ENCODE data around the gene JMJD6. TPM values are rescaled to one million over a fixed set of nuclear protein-coding genes. Genes with fewer than 3 reads are reported as not detected.

The JMJD6 gene
- total and polyA plus RNA-seq, 2 experiments from 2014 or later: 11.4 to 12.8 TPM

DNA sequence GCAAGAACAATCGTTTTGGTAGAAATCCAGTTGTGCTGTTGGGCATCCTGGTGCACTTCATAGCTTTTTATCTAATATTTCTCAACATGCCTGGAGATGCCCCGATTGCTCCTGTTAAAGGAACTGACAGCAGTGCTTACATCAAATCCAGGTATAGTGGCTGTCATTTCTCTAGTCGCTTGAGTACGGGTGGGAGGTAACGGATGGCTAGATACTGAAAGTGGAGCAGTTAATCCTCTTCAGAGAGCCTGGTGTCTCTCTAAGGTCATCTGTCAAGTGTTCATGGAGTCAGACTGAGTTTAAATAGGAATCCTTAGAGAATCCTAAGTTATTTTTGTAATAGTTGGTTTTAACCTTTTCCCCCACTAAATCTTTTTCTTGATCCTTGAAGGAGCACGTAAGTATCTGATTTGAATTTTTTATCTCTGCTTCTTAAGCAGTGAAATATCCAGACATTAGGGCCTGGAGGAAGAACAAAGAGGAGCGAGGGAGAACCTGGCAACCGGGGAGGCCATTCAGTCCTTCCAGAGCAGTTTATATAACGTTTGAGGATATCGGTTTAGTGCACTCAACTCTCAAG lies 48.7 kb upstream of the JMJD6 start (continued):
- TF ChIP-seq, protein P1, sequence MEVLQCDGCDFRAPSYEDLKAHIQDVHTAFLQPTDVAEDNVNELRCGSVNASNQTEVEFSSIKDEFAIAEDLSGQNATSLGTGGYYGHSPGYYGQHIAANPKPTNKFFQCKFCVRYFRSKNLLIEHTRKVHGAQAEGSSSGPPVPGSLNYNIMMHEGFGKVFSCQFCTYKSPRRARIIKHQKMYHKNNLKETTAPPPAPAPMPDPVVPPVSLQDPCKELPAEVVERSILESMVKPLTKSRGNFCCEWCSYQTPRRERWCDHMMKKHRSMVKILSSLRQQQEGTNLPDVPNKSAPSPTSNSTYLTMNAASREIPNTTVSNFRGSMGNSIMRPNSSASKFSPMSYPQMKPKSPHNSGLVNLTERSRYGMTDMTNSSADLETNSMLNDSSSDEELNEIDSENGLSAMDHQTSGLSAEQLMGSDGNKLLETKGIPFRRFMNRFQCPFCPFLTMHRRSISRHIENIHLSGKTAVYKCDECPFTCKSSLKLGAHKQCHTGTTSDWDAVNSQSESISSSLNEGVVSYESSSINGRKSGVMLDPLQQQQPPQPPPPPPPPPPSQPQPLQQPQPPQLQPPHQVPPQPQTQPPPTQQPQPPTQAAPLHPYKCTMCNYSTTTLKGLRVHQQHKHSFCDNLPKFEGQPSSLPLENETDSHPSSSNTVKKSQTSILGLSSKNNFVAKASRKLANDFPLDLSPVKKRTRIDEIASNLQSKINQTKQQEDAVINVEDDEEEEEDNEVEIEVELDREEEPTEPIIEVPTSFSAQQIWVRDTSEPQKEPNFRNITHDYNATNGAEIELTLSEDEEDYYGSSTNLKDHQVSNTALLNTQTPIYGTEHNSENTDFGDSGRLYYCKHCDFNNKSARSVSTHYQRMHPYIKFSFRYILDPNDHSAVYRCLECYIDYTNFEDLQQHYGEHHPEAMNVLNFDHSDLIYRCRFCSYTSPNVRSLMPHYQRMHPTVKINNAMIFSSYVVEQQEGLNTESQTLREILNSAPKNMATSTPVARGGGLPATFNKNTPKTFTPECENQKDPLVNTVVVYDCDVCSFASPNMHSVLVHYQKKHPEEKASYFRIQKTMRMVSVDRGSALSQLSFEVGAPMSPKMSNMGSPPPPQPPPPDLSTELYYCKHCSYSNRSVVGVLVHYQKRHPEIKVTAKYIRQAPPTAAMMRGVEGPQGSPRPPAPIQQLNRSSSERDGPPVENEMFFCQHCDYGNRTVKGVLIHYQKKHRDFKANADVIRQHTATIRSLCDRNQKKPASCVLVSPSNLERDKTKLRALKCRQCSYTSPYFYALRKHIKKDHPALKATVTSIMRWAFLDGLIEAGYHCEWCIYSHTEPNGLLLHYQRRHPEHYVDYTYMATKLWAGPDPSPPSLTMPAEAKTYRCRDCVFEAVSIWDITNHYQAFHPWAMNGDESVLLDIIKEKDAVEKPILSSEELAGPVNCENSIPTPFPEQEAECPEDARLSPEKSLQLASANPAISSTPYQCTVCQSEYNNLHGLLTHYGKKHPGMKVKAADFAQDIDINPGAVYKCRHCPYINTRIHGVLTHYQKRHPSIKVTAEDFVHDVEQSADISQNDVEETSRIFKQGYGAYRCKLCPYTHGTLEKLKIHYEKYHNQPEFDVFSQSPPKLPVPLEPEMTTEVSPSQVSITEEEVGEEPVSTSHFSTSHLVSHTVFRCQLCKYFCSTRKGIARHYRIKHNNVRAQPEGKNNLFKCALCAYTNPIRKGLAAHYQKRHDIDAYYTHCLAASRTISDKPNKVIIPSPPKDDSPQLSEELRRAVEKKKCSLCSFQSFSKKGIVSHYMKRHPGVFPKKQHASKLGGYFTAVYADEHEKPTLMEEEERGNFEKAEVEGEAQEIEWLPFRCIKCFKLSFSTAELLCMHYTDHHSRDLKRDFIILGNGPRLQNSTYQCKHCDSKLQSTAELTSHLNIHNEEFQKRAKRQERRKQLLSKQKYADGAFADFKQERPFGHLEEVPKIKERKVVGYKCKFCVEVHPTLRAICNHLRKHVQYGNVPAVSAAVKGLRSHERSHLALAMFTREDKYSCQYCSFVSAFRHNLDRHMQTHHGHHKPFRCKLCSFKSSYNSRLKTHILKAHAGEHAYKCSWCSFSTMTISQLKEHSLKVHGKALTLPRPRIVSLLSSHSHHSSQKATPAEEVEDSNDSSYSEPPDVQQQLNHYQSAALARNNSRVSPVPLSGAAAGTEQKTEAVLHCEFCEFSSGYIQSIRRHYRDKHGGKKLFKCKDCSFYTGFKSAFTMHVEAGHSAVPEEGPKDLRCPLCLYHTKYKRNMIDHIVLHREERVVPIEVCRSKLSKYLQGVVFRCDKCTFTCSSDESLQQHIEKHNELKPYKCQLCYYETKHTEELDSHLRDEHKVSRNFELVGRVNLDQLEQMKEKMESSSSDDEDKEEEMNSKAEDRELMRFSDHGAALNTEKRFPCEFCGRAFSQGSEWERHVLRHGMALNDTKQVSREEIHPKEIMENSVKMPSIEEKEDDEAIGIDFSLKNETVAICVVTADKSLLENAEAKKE (CRISPR knock-in tag; IDR thresholded peaks at IDR 0.05): no peak
- no peak for TF ChIP-seq ZNF114 (CRISPR knock-in tag; IDR thresholded peaks at IDR 0.05)
- TF ChIP-seq, protein P2, sequence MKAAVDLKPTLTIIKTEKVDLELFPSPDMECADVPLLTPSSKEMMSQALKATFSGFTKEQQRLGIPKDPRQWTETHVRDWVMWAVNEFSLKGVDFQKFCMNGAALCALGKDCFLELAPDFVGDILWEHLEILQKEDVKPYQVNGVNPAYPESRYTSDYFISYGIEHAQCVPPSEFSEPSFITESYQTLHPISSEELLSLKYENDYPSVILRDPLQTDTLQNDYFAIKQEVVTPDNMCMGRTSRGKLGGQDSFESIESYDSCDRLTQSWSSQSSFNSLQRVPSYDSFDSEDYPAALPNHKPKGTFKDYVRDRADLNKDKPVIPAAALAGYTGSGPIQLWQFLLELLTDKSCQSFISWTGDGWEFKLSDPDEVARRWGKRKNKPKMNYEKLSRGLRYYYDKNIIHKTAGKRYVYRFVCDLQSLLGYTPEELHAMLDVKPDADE (IDR thresholded peaks at IDR 0.05): no peak
- TF ChIP-seq CREB1 (CRISPR knock-in tag; IDR thresholded peaks at IDR 0.05; ENCODE audit: low read depth): no peak
- TF ChIP-seq, protein P3, sequence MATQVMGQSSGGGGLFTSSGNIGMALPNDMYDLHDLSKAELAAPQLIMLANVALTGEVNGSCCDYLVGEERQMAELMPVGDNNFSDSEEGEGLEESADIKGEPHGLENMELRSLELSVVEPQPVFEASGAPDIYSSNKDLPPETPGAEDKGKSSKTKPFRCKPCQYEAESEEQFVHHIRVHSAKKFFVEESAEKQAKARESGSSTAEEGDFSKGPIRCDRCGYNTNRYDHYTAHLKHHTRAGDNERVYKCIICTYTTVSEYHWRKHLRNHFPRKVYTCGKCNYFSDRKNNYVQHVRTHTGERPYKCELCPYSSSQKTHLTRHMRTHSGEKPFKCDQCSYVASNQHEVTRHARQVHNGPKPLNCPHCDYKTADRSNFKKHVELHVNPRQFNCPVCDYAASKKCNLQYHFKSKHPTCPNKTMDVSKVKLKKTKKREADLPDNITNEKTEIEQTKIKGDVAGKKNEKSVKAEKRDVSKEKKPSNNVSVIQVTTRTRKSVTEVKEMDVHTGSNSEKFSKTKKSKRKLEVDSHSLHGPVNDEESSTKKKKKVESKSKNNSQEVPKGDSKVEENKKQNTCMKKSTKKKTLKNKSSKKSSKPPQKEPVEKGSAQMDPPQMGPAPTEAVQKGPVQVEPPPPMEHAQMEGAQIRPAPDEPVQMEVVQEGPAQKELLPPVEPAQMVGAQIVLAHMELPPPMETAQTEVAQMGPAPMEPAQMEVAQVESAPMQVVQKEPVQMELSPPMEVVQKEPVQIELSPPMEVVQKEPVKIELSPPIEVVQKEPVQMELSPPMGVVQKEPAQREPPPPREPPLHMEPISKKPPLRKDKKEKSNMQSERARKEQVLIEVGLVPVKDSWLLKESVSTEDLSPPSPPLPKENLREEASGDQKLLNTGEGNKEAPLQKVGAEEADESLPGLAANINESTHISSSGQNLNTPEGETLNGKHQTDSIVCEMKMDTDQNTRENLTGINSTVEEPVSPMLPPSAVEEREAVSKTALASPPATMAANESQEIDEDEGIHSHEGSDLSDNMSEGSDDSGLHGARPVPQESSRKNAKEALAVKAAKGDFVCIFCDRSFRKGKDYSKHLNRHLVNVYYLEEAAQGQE (IDR thresholded peaks at IDR 0.05; ENCODE audit: unreplicated experiment): no peak
- no peak for TF ChIP-seq EZH2 (IDR thresholded peaks at IDR 0.05; ENCODE audit: low read depth, unreplicated experiment)
- TF ChIP-seq NANOG (IDR thresholded peaks at IDR 0.05; ENCODE audit: borderline replicate concordance): no peak

All from GM23338 (cell line).